A549 (cell line): ENCODE results near the gene ZNF827. TPM values are rescaled to one million over a fixed set of nuclear protein-coding genes. Genes with fewer than 3 reads are reported as not detected.

Experiments used
- ATAC-seq, 2 experiments: fragments of 200-7000 bp in 1 of 2; fragments of >200 bp in 1 of 2; cut with Nextera tagmentation in 1 of 2; cut with Tn5 transposase in 1 of 2; 3 replicates each; pipeline versions ENCODE4 v1.8.0 to v1.9.1; 2018 to 2020; ENCODE audit warnings: mild to moderate bottlenecking in 1 of 2, moderate library complexity in 1 of 2
- CTCF ChIA-PET: fragments of 300-600 bp; sonication (Branson Sonifier 250); formaldehyde crosslinking; extraction: SDS; loops from one replicate; lab custom pipeline; 2021; ENCODE audit warnings: antibody characterized with exemption, inconsistent platforms; lab: Yijun Ruan, JAX
- POLR2A ChIA-PET: fragments of 350-600 bp; formaldehyde crosslinking; extraction: SDS; loops from one replicate; lab custom pipeline; 2021; ENCODE audit warnings: antibody characterized with exemption, inconsistent platforms; lab: Yijun Ruan, JAX
- DNase-seq, 2 experiments: peaks; one replicate each; pipeline versions ENCODE4 v3.0.0 to v3.0.0-alpha.2; 2011 to 2016; ENCODE audit warnings: low read depth in 1 of 2, low spot score in 1 of 2
- FAIRE-seq: peaks from 2 replicates; lab custom pipeline; 2011; peaks lifted over from hg19 to GRCh38; lab: Jason Lieb, UNC
- H3K27ac ChIP-seq, 2 experiments: fragments of >200 bp; sonication (Bioruptor Twin); formaldehyde crosslinking; 3 replicates each; pipeline ENCODE4 v1.5.1; 2016 to 2017
- H3K4me1 ChIP-seq: fragments of >200 bp; sonication (Bioruptor Twin); formaldehyde crosslinking; 3 replicates; pipeline ENCODE4 v1.6.1; 2016
- H3K4me2 ChIP-seq: fragments of >200 bp; sonication (Bioruptor Twin); formaldehyde crosslinking; 3 replicates; pipeline ENCODE4 v1.6.1; 2016
- H3K4me3 ChIP-seq: fragments of >200 bp; sonication (Bioruptor Twin); formaldehyde crosslinking; 3 replicates; pipeline ENCODE4 v1.5.1; 2016
- H3K9me3 ChIP-seq: fragments of >200 bp; sonication (Bioruptor Twin); formaldehyde crosslinking; 3 replicates; pipeline ENCODE4 v1.6.1; 2016
- CEBPB ChIP-seq, 2 experiments: fragments of >200 bp in 1 of 2; sonication (Bioruptor Twin) in 1 of 2; formaldehyde crosslinking in 1 of 2; IDR thresholded peaks; 2 replicates each; pipeline ENCODE4 v1.6.1; 2012 to 2016
- CHD4 ChIP-seq: fragments of 200-600 bp; sonication (generic); IDR thresholded peaks from 2 replicates; pipeline ENCODE4 v1.6.1; 2016; ENCODE audit warnings: antibody characterized with exemption, mild to moderate bottlenecking, borderline replicate concordance
- EHMT2 ChIP-seq: fragments of 200-600 bp; sonication (generic); IDR thresholded peaks from 2 replicates; pipeline ENCODE4 v1.6.1; 2016; ENCODE audit warnings: antibody characterized with exemption, low read depth, mild to moderate bottlenecking, moderate library complexity
- ESRRA ChIP-seq: fragments of 150-350 bp; IDR thresholded peaks from 2 replicates; pipeline ENCODE4 v1.6.1; 2014; ENCODE audit warnings: mild to moderate bottlenecking, low read length, borderline replicate concordance
- FOSB ChIP-seq: fragments of 250-450 bp; sonication (Bioruptor Pico); IDR thresholded peaks from 2 replicates; pipeline ENCODE4 v1.5.0; 2020; ENCODE audit warnings: mild to moderate bottlenecking, moderate library complexity
- FOSL2 ChIP-seq, 2 experiments: fragments of 450-650 bp in 1 of 2; fragments of >200 bp in 1 of 2; sonication (Bioruptor Twin) in 1 of 2; formaldehyde crosslinking; IDR thresholded peaks; 2 replicates each; pipeline versions ENCODE4 v1.5.0 to v1.6.1; 2016 to 2020; ENCODE audit warnings: mild to moderate bottlenecking in 1 of 2, moderate library complexity in 1 of 2
- FOXS1 ChIP-seq: fragments of 250-450 bp; sonication (Bioruptor Pico); IDR thresholded peaks from 2 replicates; pipeline ENCODE4 v1.5.0; 2020; ENCODE audit warnings: mild to moderate bottlenecking, moderate library complexity
- JUN ChIP-seq, 2 experiments: fragments of >200 bp; sonication (Bioruptor Twin); formaldehyde crosslinking; IDR thresholded peaks; 2 replicates in 1 of 2; 3 replicates in 1 of 2; pipeline ENCODE4 v1.6.1; 2016 to 2017
- KDM1A ChIP-seq: fragments of 200-600 bp; sonication (generic); IDR thresholded peaks from 2 replicates; pipeline ENCODE4 v1.6.1; 2016; ENCODE audit warnings: low read depth, mild to moderate bottlenecking
- MAFK ChIP-seq: fragments of 450-650 bp; IDR thresholded peaks from 2 replicates; pipeline ENCODE4 v1.6.1; 2014; ENCODE audit not compliant: partially characterized antibody
- MAZ ChIP-seq: fragments of 150-350 bp; IDR thresholded peaks from 2 replicates; pipeline ENCODE4 v1.6.1; 2014; ENCODE audit warnings: antibody characterized with exemption, low read depth, low read length, borderline replicate concordance
- PHF8 ChIP-seq: fragments of 200-600 bp; sonication (generic); IDR thresholded peaks from 2 replicates; pipeline ENCODE4 v1.6.1; 2016; ENCODE audit warnings: low read depth, mild to moderate bottlenecking, antibody characterized with exemption, moderate library complexity, borderline replicate concordance
- POLR2A ChIP-seq: IDR thresholded peaks from 2 replicates; pipeline ENCODE4 v1.6.1; 2012; ENCODE audit warnings: mild to moderate bottlenecking, low read length
- POLR2AphosphoS2 ChIP-seq: conservative IDR thresholded peaks from 2 replicates; pipeline ENCODE4 v1.6.1; 2012; ENCODE audit warnings: low read length, improper control_type of control experiment, inconsistent platforms
- RAD21 ChIP-seq, 2 experiments: fragments of >200 bp in 1 of 2; sonication (Bioruptor Twin) in 1 of 2; formaldehyde crosslinking in 1 of 2; IDR thresholded peaks in 1 of 2; conservative IDR thresholded peaks in 1 of 2; 2 replicates in 1 of 2; 3 replicates in 1 of 2; pipeline ENCODE4 v1.6.1; 2012 to 2018; ENCODE audit warnings: inconsistent platforms in 1 of 2
- SMC3 ChIP-seq: fragments of >200 bp; sonication (Bioruptor Twin); formaldehyde crosslinking; IDR thresholded peaks from 3 replicates; pipeline ENCODE4 v1.6.1; 2018; ENCODE audit warnings: inconsistent platforms
- SREBF2 ChIP-seq: fragments of 450-650 bp; IDR thresholded peaks from 2 replicates; pipeline ENCODE4 v1.6.1; 2014; ENCODE audit warnings: mild to moderate bottlenecking, moderate library complexity
- ZSCAN20 ChIP-seq: fragments of 250-450 bp; sonication (Bioruptor Pico); IDR thresholded peaks from 2 replicates; pipeline ENCODE4 v1.8.0; 2022; ENCODE audit warnings: mild to moderate bottlenecking, moderate library complexity
- WGBS: methylation state at CpG from one replicate; pipeline ENCODE4 v1.1.6; 2017; ENCODE audit errors: missing lambda C conversion rate; 5-methylcytosine and 5-hydroxymethylcytosine counted together
- polyA plus RNA-seq, 4 experiments: library from polyadenylated mRNA; depleted of rRNA in 3 of 4; stranded (reverse); fragments of >200 nt; fragmentation: RNase III in 1 of 4; extraction: RNeasy Plus Mini Kit Qiagen cat#74134 plus additional on column Dnase treatment in 1 of 4; gene quantifications; 2 replicates in 3 of 4; 3 replicates in 1 of 4; pipeline ENCODE4 v1.2.3, GENCODE V29; 2011 to 2017
- TF ChIP-seq, protein P1 (sequence below): fragments of 450-650 bp; IDR thresholded peaks from 2 replicates; pipeline ENCODE4 v1.6.1; 2014; ENCODE audit warnings: antibody characterized with exemption
- TF ChIP-seq, protein P2 (sequence below): fragments of 250-450 bp; sonication (Bioruptor Pico); IDR thresholded peaks from 2 replicates; pipeline ENCODE4 v1.5.0; 2021; ENCODE audit warnings: mild to moderate bottlenecking, moderate library complexity, borderline replicate concordance
- TF ChIP-seq, protein P3 (sequence below): IDR thresholded peaks from 2 replicates; pipeline ENCODE4 v1.6.1; 2012
- TF ChIP-seq, protein P4 (sequence below): fragments of 150-350 bp; IDR thresholded peaks from 2 replicates; pipeline ENCODE4 v1.6.1; 2014; ENCODE audit warnings: low read depth, mild to moderate bottlenecking, low read length
- TF ChIP-seq, protein P5 (sequence below): fragments of >200 bp; sonication (Bioruptor Twin); formaldehyde crosslinking; IDR thresholded peaks from 3 replicates; pipeline ENCODE4 v1.5.1; 2016

ZNF827 gene
- polyA plus RNA-seq, 2 of the 4 experiments (the other 2 are of a cell fraction): 3.8 to 4.2 TPM

DNA sequence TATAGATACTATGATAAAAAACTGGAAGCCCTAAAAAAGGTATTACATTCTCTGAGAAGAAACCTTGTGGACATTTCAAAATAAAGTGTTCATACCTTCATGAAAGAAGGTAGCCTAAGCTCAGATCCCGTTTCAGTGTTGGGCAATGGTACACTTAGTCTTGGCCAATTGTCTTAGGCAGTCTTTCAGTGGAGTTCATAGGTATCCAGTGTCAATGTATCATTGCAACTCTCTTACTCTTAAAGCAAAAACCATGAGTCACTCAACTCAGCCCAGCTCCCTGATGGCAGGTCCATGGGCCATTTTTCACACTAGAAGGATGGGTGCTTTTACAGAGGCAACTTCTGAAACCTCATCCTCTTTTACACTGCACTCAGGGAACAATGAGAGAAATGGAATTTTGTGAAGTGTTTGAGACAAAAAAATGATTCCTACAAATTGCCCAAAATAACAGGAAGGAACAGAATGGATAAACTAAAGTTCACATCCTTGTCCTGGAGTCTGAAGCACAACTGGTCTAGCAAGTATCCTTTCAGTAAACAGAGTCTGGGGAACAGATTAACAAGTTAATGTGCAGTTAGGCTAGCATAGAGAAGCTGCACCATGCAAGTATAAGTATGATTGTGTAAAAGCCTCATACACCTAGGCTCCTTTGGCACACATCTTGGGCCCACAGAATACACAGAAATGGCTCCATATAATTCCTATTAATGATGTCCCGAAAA lies 7.0 kb upstream of the ZNF827 start:
- no peak overlapping the region for H3K4me2 ChIP-seq
- H3K4me1 ChIP-seq: no peaks in the 10 kb centered on the region
- H3K4me3 ChIP-seq: no peak overlapping the region
- FAIRE-seq (no peak), ATAC-seq (no peak), DNase-seq (no peak)
- ChIA-PET CTCF (interaction anchor here (0.8 to 1.0 kb wide), 2 partner anchors 9 to 10 kb away, joined by 3 read pairs; no protein-coding TSS in a partner anchor), POLR2A (no interaction called here)
- H3K27ac ChIP-seq: no peak overlapping the region
- H3K9me3 ChIP-seq: no peaks in the 10 kb centered on the region
- TF ChIP-seq PHF8 (no peak), POLR2A (no peak), ESRRA (no peak)
- TF ChIP-seq, protein P1, sequence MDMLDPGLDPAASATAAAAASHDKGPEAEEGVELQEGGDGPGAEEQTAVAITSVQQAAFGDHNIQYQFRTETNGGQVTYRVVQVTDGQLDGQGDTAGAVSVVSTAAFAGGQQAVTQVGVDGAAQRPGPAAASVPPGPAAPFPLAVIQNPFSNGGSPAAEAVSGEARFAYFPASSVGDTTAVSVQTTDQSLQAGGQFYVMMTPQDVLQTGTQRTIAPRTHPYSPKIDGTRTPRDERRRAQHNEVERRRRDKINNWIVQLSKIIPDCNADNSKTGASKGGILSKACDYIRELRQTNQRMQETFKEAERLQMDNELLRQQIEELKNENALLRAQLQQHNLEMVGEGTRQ: no peak
- WGBS: 43% methylated on average over 2 of the region's 2 CpGs

DNA sequence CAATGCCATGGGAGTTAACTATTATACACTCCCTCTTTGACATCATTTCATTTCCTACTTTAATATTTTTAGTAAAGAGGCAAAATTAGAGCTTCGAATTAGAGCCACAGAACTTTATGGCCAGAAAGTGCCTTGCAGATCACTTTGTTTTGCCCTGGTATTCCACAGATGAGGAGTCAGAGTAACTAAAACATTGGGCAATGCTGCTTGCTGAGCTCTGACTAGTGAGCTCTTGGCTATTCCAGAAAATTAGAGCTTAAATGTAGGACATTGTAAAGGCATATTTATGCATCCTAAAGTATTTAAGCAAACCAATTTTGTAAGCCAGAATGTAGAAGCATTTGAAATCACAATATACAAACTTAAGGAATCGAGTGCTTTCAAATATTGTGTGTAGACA lies 6.3 kb upstream of the ZNF827 start:
- no peak overlapping the region for H3K4me2 ChIP-seq
- H3K4me1 ChIP-seq: peaks cover 2% of the 10 kb centered on the region; the same call in 2 of the 3 replicates
- 34% methylated on average over 2 of the region's 2 CpGs for WGBS
- ChIA-PET CTCF (interaction anchor here (0.8 to 1.0 kb wide), 2 partner anchors 10 to 11 kb away, joined by 3 read pairs; no protein-coding TSS in a partner anchor), POLR2A (no interaction called here)
- H3K4me3 ChIP-seq: no peak overlapping the region
- TF ChIP-seq FOSB (CRISPR knock-in tag) (no peak), MAZ (no peak), POLR2AphosphoS2 (no peak), JUN (IDR thresholded peaks at IDR 0.05) (no peak), CEBPB (IDR thresholded peaks at IDR 0.05) (no peak), CHD4 (no peak), RAD21 (conservative IDR thresholded peaks at IDR 0.05 in 1 of 2, IDR thresholded peaks at IDR 0.05 in 1 of 2) (no peak), ZSCAN20 (CRISPR knock-in tag) (no peak), EHMT2 (no peak), MAFK (no peak), FOSL2 (IDR thresholded peaks at IDR 0.05) (no peak), FOSL2 (CRISPR knock-in tag; IDR thresholded peaks at IDR 0.05) (no peak), SREBF2 (no peak), FOXS1 (CRISPR knock-in tag) (no peak), SMC3 (no peak), KDM1A (no peak)
- TF ChIP-seq, protein P2, sequence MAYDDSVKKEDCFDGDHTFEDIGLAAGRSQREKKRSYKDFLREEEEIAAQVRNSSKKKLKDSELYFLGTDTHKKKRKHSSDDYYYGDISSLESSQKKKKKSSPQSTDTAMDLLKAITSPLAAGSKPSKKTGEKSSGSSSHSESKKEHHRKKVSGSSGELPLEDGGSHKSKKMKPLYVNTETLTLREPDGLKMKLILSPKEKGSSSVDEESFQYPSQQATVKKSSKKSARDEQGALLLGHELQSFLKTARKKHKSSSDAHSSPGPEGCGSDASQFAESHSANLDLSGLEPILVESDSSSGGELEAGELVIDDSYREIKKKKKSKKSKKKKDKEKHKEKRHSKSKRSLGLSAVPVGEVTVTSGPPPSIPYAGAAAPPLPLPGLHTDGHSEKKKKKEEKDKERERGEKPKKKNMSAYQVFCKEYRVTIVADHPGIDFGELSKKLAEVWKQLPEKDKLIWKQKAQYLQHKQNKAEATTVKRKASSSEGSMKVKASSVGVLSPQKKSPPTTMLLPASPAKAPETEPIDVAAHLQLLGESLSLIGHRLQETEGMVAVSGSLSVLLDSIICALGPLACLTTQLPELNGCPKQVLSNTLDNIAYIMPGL (CRISPR knock-in tag): no peak
- TF ChIP-seq, protein P3, sequence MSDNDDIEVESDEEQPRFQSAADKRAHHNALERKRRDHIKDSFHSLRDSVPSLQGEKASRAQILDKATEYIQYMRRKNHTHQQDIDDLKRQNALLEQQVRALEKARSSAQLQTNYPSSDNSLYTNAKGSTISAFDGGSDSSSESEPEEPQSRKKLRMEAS: no peak
- TF ChIP-seq, protein P4, sequence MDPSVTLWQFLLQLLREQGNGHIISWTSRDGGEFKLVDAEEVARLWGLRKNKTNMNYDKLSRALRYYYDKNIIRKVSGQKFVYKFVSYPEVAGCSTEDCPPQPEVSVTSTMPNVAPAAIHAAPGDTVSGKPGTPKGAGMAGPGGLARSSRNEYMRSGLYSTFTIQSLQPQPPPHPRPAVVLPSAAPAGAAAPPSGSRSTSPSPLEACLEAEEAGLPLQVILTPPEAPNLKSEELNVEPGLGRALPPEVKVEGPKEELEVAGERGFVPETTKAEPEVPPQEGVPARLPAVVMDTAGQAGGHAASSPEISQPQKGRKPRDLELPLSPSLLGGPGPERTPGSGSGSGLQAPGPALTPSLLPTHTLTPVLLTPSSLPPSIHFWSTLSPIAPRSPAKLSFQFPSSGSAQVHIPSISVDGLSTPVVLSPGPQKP: no peak
- TF ChIP-seq, protein P5, sequence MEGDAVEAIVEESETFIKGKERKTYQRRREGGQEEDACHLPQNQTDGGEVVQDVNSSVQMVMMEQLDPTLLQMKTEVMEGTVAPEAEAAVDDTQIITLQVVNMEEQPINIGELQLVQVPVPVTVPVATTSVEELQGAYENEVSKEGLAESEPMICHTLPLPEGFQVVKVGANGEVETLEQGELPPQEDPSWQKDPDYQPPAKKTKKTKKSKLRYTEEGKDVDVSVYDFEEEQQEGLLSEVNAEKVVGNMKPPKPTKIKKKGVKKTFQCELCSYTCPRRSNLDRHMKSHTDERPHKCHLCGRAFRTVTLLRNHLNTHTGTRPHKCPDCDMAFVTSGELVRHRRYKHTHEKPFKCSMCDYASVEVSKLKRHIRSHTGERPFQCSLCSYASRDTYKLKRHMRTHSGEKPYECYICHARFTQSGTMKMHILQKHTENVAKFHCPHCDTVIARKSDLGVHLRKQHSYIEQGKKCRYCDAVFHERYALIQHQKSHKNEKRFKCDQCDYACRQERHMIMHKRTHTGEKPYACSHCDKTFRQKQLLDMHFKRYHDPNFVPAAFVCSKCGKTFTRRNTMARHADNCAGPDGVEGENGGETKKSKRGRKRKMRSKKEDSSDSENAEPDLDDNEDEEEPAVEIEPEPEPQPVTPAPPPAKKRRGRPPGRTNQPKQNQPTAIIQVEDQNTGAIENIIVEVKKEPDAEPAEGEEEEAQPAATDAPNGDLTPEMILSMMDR: no peak
- TF ChIP-seq, protein P1: no peak
- H3K9me3 ChIP-seq: no peaks in the 10 kb centered on the region
- H3K27ac ChIP-seq: no peak overlapping the region
- no peak for DNase-seq
- FAIRE-seq: no peak
- no peak for ATAC-seq
